GM12872 (cell line): ENCODE results near the gene SBF2.

Source experiments
- CTCF ChIP-seq: IDR thresholded peaks from 3 replicates; pipeline ENCODE4 v1.5.1; 2011; ENCODE audit warnings: low read depth, mild to moderate bottlenecking, low read length, moderate library complexity; ENCODE audit not compliant: insufficient read depth

Gene SBF2

GRCh38 chr11:10320736-10321465 is 26.9 kb upstream of the SBF2 start:
- TF ChIP-seq CTCF, result no peak

- no peak for TF ChIP-seq CTCF
These were observed 25.9 kb upstream of the SBF2 start for GRCh38 chr11:10319702-10320558.

GRCh38 chr11:10318527-10318802 is 24.4 kb upstream of the SBF2 start:
- no peak for TF ChIP-seq CTCF

GRCh38 chr11:10317776-10318526 is 23.9 kb upstream of the SBF2 start:
- TF ChIP-seq CTCF, result no peak

GRCh38 chr11:10317151-10317755 is 23.2 kb upstream of the SBF2 start:
- no peak for TF ChIP-seq CTCF

- no peak for TF ChIP-seq CTCF
These were observed 21.1 kb upstream of the SBF2 start for GRCh38 chr11:10315083-10315482.
